ENCODE data around the gene SLC50A1.

DNA sequence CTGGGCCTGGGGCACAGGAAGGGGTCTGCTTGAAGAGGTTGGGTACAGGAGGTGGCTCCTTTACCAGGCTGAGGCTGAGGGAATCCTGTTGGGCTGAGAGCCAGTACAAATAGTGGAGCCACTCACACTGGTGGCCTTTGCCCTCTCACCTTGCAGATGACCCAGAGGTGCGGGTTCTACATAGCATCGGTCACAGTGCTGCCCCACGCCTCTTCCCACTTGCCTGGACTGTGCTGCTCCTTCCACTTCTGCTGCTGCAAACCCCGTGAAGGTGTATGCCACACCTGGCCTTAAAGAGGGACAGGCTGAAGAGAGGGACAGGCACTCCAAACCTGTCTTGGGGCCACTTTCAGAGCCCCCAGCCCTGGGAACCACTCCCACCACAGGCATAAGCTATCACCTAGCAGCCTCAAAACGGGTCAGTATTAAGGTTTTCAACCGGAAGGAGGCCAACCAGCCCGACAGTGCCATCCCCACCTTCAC lies 1.8 kb upstream of the SLC50A1 start:
- TF ChIP-seq CTBP1 (IDR thresholded peaks at IDR 0.05; ENCODE audit: borderline replicate concordance) = no peak
- TF ChIP-seq NFRKB (IDR thresholded peaks at IDR 0.05) = no peak
- no peak for TF ChIP-seq FOXK2 (IDR thresholded peaks at IDR 0.05)

All from HEK293T (cell line).